Ectodermal cell (in vitro differentiated cells): ENCODE data around the gene TXNL1.

ENCODE experiments used
- H3K27ac ChIP-seq: 2 replicates; pipeline ENCODE4 v1.7.0; 2013; ENCODE audit warnings: mild to moderate bottlenecking, low read depth, low read length; ENCODE audit not compliant: insufficient read depth, poor library complexity, severe bottlenecking
- H3K27me3 ChIP-seq: 2 replicates; pipeline ENCODE4 v1.7.0; 2013; ENCODE audit warnings: mild to moderate bottlenecking, low read length; ENCODE audit not compliant: insufficient read depth, control insufficient read depth, poor library complexity, severe bottlenecking
- H3K36me3 ChIP-seq: one replicate; pipeline ENCODE4 v1.7.0; 2013; ENCODE audit warnings: low read length; ENCODE audit not compliant: control insufficient read depth, insufficient read depth
- H3K4me1 ChIP-seq: one replicate; pipeline ENCODE4 v1.7.0; 2013; ENCODE audit warnings: low read length; ENCODE audit not compliant: control insufficient read depth, insufficient read depth
- H3K4me3 ChIP-seq: 2 replicates; pipeline ENCODE4 v1.7.0; 2013; ENCODE audit warnings: low read depth, low read length, control low read depth; ENCODE audit not compliant: insufficient read depth
- H3K9me3 ChIP-seq: 2 replicates; pipeline ENCODE4 v1.7.0; 2013; ENCODE audit warnings: mild to moderate bottlenecking, low read length, moderate library complexity; ENCODE audit not compliant: control insufficient read depth
- WGBS, 2 experiments: methylation state at CpG; one replicate each; pipeline ENCODE4 v1.1.7; 2013; ENCODE audit warnings: missing lambda C conversion rate in 2 of 2; 5-methylcytosine and 5-hydroxymethylcytosine counted together

The TXNL1 gene

DNA sequence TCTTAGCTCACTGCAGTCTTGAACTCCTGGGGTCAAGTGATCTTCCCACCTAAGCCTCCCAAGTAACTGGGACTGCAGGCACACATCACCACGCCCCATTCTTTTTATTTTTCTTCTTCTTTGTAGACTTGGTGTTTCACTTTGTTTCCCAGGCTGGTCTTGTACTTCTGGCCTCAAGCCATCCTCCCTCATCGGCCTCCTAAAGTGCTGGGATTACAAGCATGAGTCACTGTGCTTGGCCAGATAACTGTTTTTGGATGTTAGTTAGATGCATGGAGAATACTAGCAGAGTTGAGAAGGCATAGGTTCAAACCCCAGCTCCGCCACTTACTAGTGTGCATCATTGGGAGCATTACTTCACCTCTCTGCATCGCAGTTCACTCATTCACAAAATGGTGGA, 88.3 kb downstream of the TXNL1 start:
- Histone ChIP-seq H3K27me3 (no peaks in the 10 kb centered on the region), H3K27ac (no peak overlapping the region), H3K4me1 (peaks cover 4% of the 10 kb centered on the region), H3K4me3 (no peak overlapping the region), H3K9me3 (no peaks in the 10 kb centered on the region), H3K36me3 (no peaks in the 10 kb centered on the region)
- WGBS, 2 experiments = 95% methylated on average over 4 of the region's 4 CpGs
